Fibroblast of lung (primary cell): ENCODE data around the gene SEMA5B. TPM values are rescaled to one million over a fixed set of nuclear protein-coding genes. Genes with fewer than 3 reads are reported as not detected.

Experiments used
- DNase-seq, 2 donors: peaks; one replicate each; pipeline versions ENCODE4 v3.0.0 to v3.0.0-alpha.2; 2010; ENCODE audit warnings: low read depth in 2 of 2
- H2AFZ ChIP-seq: 2 replicates; pipeline ENCODE4 v1.5.1; 2012; ENCODE audit warnings: low read length, control low read depth, inconsistent platforms
- H3K27ac ChIP-seq: 2 replicates; pipeline ENCODE4 v1.5.1; 2011; ENCODE audit warnings: low read length, control low read depth; ENCODE audit not compliant: insufficient read depth
- H3K27me3 ChIP-seq: 2 replicates; pipeline ENCODE4 v1.5.1; 2011; ENCODE audit warnings: mild to moderate bottlenecking, low read length; ENCODE audit not compliant: control insufficient read depth, insufficient read depth
- H3K36me3 ChIP-seq: 2 replicates; pipeline ENCODE4 v1.5.1; 2011; ENCODE audit warnings: low read length; ENCODE audit not compliant: control insufficient read depth, insufficient read depth
- H3K4me1 ChIP-seq: 2 replicates; pipeline ENCODE4 v1.5.1; 2011; ENCODE audit warnings: low read length; ENCODE audit not compliant: control insufficient read depth, insufficient read depth; ENCODE audit errors: extremely low read depth
- H3K4me2 ChIP-seq: 2 replicates; pipeline ENCODE4 v1.5.1; 2011; ENCODE audit warnings: low read length, control low read depth; ENCODE audit not compliant: insufficient read depth; ENCODE audit errors: extremely low read depth
- H3K4me3 ChIP-seq, 4 experiments: fragments of 200-600 bp in 1 of 4; sonication (generic) in 1 of 4; replicated peaks in 1 of 4; 2 replicates each; pipeline ENCODE4 v1.5.1; 2011 to 2016; ENCODE audit warnings: low read length in 4 of 4, low read depth in 3 of 4, mild to moderate bottlenecking in 3 of 4, control low read depth in 2 of 4, inconsistent platforms in 1 of 4, mixed read lengths in 1 of 4; ENCODE audit not compliant: insufficient read depth in 1 of 4; ENCODE audit errors: control extremely low read depth in 1 of 4
- H3K79me2 ChIP-seq: 2 replicates; pipeline ENCODE4 v1.5.1; 2012; ENCODE audit warnings: mild to moderate bottlenecking, low read length, inconsistent platforms; ENCODE audit not compliant: control insufficient read depth, insufficient read depth
- H3K9ac ChIP-seq: 2 replicates; pipeline ENCODE4 v1.5.1; 2011; ENCODE audit warnings: mild to moderate bottlenecking, low read length, control low read depth; ENCODE audit not compliant: insufficient read depth
- H3K9me3 ChIP-seq: 2 replicates; pipeline ENCODE4 v1.5.1; 2012; ENCODE audit warnings: low read depth, low read length; ENCODE audit not compliant: control insufficient read depth, insufficient read depth
- H4K20me1 ChIP-seq: 2 replicates; pipeline ENCODE4 v1.5.1; 2011; ENCODE audit warnings: low read length; ENCODE audit not compliant: control insufficient read depth, insufficient read depth; ENCODE audit errors: extremely low read depth
- EZH2 ChIP-seq: IDR thresholded peaks from 2 replicates; pipeline ENCODE4 v1.5.1; 2012; ENCODE audit warnings: low read length, control low read depth, mild to moderate bottlenecking; ENCODE audit errors: missing control alignments
- polyA plus RNA-seq, 2 donors: library from polyadenylated mRNA; depleted of rRNA in 1 of 2; stranded (reverse) in 1 of 2; unstranded in 1 of 2; fragments of >200 nt; gene quantifications; 2 replicates each; pipeline ENCODE4 v1.2.1, GENCODE V29; 2011 to 2012; ENCODE audit warnings: missing spikeins in 1 of 2
- total RNA-seq: library from RNA; depleted of rRNA; stranded (reverse); fragments of >200 nt; gene quantifications from 2 replicates; pipeline ENCODE4 v1.2.1, GENCODE V29; 2014
- TF ChIP-seq, protein P1 (sequence below), 2 donors: IDR thresholded peaks in 1 of 2; conservative IDR thresholded peaks in 1 of 2; 1 replicate in 1 of 2; 2 replicates in 1 of 2; pipeline ENCODE4 v1.5.1; 2011 to 2012; ENCODE audit warnings: low read length in 2 of 2, control low read depth in 1 of 2, inconsistent platforms in 1 of 2, low read depth in 1 of 2, mild to moderate bottlenecking in 1 of 2

SEMA5B gene
- total and polyA plus RNA-seq, 2 donors (not counting 1 experiment from before 2014, with no cell fraction given) = not detected

DNA sequence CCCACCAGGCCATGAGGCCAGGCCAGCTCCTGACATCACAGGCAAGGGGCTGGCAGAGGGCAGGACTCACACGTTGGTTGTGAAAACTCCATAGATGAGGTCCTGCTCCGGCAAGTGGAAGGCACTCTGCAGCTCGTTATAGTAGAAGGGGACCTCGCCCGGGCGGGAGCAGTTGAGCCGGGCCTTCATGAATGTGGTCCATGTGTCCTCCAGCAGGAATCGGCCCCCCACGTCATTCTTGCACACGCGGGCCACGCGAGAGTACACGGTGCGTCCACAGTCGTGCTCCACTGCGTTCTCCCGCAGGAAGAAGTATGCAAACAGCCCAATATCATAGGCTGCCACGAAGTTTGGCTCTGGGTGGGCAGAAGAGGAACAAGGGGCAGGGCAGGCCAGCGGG lies 101.2 kb downstream of the SEMA5B start:
- Histone ChIP-seq H2AFZ (no peak overlapping the region), H3K36me3 (no peaks in the 10 kb centered on the region), H3K9me3 (no peaks in the 10 kb centered on the region), H3K27ac (no peak overlapping the region), H3K4me3 (no peak overlapping the region), H3K4me2 (no peak overlapping the region), H3K27me3 (peaks cover 32% of the 10 kb centered on the region), H3K9ac (no peak overlapping the region), H4K20me1 (no peaks in the 10 kb centered on the region), H3K79me2 (no peaks in the 10 kb centered on the region), H3K4me1 (no peaks in the 10 kb centered on the region)
- TF ChIP-seq, protein P1, sequence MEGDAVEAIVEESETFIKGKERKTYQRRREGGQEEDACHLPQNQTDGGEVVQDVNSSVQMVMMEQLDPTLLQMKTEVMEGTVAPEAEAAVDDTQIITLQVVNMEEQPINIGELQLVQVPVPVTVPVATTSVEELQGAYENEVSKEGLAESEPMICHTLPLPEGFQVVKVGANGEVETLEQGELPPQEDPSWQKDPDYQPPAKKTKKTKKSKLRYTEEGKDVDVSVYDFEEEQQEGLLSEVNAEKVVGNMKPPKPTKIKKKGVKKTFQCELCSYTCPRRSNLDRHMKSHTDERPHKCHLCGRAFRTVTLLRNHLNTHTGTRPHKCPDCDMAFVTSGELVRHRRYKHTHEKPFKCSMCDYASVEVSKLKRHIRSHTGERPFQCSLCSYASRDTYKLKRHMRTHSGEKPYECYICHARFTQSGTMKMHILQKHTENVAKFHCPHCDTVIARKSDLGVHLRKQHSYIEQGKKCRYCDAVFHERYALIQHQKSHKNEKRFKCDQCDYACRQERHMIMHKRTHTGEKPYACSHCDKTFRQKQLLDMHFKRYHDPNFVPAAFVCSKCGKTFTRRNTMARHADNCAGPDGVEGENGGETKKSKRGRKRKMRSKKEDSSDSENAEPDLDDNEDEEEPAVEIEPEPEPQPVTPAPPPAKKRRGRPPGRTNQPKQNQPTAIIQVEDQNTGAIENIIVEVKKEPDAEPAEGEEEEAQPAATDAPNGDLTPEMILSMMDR (conservative IDR thresholded peaks at IDR 0.05 in 1 of 2, IDR thresholded peaks at IDR 0.05 in 1 of 2; ENCODE audit: low read depth in 1 of 2, low read length in 2 of 2) = no peak
- TF ChIP-seq EZH2 = no peak
- DNase-seq = no peak

DNA sequence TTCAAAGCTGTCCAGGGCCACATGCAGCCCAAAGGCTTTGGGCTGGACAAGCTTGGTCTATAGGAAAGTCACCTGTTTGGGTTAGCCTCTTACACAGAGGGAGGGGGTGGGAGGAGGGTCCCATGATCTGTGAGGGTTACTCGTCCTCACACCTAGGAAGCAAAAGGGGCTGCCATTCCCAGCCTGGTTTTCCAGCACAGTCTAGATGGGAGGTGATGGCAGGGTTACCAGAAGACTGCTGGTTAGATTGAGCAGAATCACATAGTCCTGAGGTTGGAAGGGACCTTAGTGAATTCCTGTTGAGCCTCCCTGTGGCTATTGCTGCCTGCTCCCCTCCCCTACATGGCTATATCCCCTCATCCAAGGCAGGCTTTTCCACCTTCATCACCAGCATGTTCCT lies 101.8 kb downstream of the SEMA5B start:
- Histone ChIP-seq H4K20me1 (no peaks in the 10 kb centered on the region), H3K27me3 (peaks cover 37% of the 10 kb centered on the region)

DNA sequence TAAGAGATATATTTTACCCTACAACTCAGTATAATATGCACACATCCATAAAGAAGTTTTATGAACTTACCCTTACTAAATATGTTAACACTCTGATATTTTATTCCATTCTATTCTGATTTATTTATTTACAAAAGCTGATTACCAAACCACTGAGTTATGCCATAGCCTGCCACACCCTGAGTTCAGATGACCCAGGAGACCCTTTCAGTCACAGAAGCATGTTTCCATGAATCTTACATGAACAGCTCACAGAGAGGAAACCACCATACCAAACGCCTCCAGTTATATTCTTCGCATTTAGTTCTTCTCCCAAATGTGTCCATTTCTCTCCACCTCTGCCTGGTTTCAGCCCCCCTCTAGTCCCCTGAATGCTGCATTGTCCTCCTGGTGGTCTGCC lies 103.5 kb downstream of the SEMA5B start:
- TF ChIP-seq EZH2 = no peak
- TF ChIP-seq, protein P1 (conservative IDR thresholded peaks at IDR 0.05 in 1 of 2, IDR thresholded peaks at IDR 0.05 in 1 of 2; ENCODE audit: low read depth in 1 of 2, low read length in 2 of 2) = no peak
- H3K27ac ChIP-seq = no peak overlapping the region
- no peaks in the 10 kb centered on the region for H4K20me1 ChIP-seq
- H3K4me1 ChIP-seq = no peaks in the 10 kb centered on the region
- no peak overlapping the region for H3K4me3 ChIP-seq
- H3K9ac ChIP-seq = no peak overlapping the region
- H3K4me2 ChIP-seq = no peak overlapping the region
- H3K79me2 ChIP-seq = no peaks in the 10 kb centered on the region
- no peak for DNase-seq
- H3K27me3 ChIP-seq = peaks cover 28% of the 10 kb centered on the region
- no peaks in the 10 kb centered on the region for H3K9me3 ChIP-seq
- no peak overlapping the region for H2AFZ ChIP-seq
- no peaks in the 10 kb centered on the region for H3K36me3 ChIP-seq

More for the DNA sequence above, 101.8 kb downstream of the SEMA5B start:
- H3K27ac ChIP-seq = no peak overlapping the region
- H3K9me3 ChIP-seq = no peaks in the 10 kb centered on the region
- H3K4me3 ChIP-seq = no peak overlapping the region
- no peaks in the 10 kb centered on the region for H3K4me1 ChIP-seq
- H3K9ac ChIP-seq = no peak overlapping the region
- H2AFZ ChIP-seq = no peak overlapping the region
- H3K36me3 ChIP-seq = no peaks in the 10 kb centered on the region
- DNase-seq = no peak
- no peak for TF ChIP-seq EZH2
- TF ChIP-seq, protein P1 (conservative IDR thresholded peaks at IDR 0.05 in 1 of 2, IDR thresholded peaks at IDR 0.05 in 1 of 2; ENCODE audit: low read depth in 1 of 2, low read length in 2 of 2) = no peak
- no peak overlapping the region for H3K4me2 ChIP-seq
- H3K79me2 ChIP-seq = no peaks in the 10 kb centered on the region
